Measurements from ENCODE around the gene SPATA31A7.
"Not testable (repeated sequence)": the region's sequence is repeated elsewhere in the genome, so short reads cannot be mapped to it uniquely, and the experiment has no call there.

The SPATA31A7 gene

GRCh38 chr9:61189736-61190135, at the start of gene SPATA31A7:
Gene SPATA31A7, plus strand, starts transcription at chr9:61190036. Its CDS starts 29 bp downstream, at chr9:61190065.
- DNase-seq = not testable (repeated sequence)

GRCh38 chr9:61226438-61226837, 36.6 kb downstream of the SPATA31A7 start:
- not testable (repeated sequence) for DNase-seq
